ENCODE data around the gene RFX2.
"Not testable (repeated sequence)": the region's sequence is repeated elsewhere in the genome, so short reads cannot be mapped to it uniquely, and the experiment has no call there.

Gene RFX2

DNA sequence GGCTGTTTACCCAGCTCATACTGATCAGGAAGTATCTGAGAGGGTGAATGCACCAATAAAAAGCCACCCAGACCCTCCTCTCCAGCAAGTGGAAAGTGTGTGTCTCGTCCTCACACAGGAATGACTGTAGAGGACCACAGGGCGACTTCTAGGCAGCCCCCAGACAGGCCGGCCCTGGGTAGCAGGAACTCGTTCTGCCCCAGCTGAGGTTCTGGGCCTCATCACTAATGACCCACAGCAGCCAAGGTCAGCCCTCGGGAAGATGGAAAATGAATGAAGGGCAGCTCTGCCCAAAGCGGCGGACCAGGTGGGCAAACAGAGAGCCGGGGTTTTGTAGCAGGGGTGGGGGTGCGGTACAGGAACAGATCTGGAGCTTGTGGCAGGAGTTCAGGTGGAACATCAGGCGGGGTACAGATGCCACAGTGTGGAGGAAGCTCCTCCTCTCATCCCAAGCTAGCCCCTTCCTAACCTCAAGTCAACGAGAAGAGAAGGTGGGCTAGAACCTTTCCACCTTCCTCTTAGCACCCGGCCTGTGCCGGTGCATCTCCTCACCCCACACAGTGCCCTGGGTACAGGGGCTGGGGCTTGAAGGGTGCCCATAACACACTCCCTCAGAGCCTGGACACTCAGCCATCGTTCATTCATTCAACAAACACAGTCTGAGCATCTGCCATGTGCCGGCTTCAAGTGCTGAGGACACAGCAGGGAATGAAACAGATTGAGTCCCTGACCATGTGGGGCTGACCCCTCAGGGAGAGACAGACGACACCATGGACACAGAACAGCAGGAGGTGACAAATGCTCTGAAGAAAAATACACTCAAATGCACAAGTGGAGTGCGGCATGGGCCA is 36.2 kb downstream of the RFX2 start:
- no peak for DNase-seq

DNA sequence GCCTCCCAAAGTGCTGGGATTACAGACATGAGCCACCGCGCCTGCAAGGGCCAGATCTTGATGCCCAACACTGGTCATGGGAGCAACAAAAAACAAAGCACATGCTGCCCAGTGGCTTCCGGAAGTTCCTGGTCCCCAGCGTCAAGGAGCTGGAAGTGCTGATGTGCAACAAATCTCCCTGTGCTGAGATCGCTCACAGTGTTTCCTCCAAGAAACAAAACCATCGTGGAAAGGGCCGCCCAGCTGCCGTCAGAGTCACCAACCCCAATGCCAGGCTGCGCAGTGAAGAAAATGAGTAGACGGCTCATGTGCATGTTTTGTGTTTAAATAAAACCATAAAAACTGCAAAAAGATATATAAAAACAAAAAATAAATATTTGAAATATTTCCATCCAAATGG is 37.1 kb downstream of the RFX2 start:
- DNase-seq = not testable (repeated sequence)

DNA sequence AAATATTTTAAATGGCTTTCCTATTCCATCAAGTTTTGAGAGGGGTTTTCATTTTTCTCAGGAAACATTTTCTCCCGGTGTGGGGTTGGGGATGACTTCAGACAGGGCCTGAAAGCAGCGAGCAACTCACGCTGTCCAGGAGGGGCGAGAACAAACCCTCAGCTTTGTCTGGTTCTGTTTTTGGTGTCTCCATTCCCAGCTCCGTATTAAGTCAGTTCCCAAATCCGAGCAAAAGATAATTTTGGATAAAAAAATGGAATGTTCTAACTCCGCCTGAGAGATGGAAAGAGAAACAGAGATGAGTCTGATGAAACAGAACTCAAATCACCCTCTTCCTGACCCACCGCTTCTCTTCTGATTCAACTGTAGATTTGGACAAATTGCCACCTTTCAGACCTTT is 38.4 kb downstream of the RFX2 start:
- no peak for DNase-seq

DNA sequence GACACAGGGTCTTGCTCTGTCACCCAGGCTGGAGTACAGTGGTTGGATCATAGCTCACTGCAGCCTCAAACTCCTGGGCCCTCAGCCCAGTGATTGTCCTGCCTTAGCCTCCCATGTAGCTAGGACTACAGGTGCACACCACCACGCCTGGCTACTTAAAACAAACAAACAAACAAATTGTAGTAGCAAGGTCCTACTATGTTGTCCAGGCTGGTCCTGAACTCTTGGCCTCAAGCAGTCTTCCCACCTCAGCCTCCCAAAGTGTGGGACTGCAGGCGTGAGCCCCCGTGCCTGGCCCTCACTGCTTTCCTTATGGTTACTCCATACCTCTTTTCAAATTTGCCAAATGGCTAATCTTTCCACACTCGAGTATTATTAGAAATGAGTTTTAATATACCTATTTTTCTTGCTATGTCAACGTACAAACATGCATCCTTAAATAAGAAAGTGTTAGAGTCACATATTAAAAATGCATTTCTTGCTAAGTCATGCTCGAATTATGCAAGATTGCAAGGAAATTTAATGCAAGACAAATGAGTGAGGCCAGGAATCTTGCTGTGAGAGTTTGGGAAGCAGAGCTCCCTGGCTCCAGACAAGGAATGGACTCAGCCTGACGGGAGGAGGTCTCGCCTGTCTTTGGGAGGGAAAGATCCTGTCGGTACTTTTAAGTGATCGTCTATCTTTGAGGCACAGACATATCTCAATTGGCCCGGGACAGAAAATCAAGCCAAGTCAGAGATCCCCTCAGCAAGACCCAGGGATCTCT is 39.4 kb downstream of the RFX2 start:
- DNase-seq = no peak

DNA sequence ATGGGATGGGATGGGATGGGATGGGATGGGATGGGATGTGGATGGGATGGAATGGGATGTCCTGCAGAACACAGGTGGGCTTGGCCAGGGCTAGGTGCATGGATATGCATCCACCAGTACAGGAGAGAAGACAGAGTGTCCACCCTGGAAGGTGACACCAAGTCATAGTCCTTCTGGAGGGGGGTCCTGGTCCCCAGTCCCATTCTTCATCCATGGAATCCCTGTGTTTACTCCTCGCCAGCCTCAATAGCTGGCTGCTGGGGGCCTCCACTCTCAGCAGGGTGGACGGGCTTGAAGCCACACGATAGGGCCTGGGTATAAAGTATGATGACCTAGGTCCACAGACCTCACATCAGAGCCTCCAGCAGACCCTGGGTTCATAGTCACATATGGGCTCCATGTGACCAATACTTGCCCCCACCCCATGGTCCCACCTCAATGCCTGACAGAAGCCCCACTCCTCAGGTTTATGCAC is 40.1 kb downstream of the RFX2 start:
- no peak for DNase-seq

DNA sequence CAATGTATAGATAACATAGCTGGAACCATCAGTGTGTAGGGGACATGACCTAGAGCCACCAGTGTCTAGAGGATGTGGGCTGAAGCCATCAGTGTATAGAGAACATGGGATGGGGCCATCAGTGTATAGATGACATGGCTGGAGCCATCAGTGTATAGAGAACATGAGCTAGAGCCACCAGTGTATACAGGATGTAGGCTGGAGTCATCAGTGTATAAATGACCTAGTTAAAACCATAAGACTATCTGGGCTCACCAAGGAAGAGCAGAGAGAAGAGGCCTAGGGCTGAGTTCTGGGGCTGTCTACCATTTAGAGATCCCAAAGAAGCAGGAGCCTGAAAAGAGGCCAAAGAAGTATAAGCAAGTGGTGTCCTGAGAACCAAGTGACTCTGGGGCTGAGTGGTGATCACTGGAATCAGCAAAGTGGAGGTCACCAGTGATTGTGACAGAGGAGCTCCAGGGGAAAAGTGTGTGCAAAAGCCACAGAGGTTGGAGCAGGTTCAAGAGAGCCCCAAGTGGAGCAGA is 41.0 kb downstream of the RFX2 start:
- no peak for DNase-seq

DNA sequence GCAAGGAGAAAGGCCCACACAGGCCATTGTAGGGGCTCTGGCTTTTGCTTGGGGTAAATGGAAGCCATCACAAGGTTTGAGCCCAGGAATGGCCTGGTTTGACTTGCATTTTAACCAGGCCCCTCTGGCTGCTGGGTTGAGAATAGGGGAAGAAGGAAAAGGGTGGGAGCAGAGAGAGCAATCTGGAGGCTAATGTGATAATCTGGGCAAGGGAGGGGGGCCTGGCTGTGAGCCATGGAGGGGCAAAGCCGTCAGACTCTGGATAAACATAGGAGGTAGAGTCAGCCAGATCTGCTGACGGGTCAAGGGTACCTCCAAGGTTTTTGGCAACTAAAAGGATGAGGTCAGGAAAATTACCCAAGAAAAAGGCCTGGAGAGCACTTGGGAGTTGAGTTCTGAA is 41.6 kb downstream of the RFX2 start:
- no peak for DNase-seq

DNA sequence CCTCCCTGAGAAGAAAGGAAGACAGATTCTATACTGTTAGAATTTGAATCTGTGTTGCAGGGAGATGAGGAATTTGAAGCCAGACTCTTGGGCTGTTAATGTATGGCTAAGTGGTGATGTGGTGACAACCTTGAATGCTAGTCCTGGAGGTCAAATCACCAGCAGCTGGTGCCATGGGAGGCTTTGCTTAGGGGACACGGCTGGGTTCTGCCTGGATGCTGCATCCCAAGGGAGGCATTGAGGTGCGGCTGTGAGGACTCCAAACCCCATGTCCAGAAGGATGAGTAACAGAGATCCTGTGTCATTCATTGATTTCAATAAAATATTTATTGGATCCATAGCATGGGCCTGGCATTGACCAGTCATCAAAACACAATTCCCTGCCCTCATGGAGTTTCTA is 42.3 kb downstream of the RFX2 start:
- DNase-seq = no peak

DNA sequence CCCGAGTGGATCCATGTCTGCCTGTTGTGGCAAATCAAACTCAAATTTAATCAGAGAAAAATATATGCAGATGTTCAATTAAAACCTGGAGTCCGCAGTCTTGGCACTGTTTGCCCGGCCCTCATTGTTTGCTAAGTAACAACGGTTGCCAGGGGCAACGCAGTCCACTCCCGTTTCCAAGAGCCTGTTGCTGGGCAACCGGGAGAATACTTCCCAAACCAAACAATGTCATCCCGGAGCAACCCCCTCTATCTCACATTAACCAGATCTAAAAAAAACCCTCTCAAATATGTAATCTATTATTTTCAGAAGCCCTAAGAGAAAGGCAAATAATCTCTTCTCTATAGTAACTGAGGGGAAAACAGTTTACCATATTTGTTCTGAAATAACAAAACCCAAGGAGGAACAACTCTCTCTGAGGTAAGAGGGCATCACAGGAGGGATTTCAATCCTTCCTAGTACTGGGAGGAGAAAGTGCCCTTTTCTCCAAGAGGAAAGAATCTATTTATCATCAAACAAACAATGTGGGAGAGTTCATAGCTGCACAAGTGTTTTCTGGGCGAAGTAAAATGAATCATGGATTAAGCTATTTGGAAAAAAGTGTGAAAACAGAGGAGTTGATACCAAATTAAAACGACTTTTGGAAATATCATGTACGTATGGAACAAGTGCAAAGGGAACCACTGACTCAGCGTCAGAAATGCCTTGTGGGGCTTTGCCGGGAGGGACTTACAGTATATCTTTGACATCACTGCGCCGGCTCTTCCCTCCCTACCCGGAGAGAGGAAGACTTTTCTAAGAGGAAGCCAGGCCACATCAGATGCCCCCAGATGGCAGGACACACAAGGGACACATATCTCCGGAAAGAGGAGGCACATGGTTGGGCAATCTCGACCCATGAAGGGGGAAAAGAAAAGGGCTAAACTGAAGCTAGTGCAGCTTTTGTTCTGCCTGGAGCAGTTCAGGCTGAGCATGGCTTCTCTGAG is 43.3 kb downstream of the RFX2 start:
- peak; percentile 83 to 89 for DNase-seq

DNA sequence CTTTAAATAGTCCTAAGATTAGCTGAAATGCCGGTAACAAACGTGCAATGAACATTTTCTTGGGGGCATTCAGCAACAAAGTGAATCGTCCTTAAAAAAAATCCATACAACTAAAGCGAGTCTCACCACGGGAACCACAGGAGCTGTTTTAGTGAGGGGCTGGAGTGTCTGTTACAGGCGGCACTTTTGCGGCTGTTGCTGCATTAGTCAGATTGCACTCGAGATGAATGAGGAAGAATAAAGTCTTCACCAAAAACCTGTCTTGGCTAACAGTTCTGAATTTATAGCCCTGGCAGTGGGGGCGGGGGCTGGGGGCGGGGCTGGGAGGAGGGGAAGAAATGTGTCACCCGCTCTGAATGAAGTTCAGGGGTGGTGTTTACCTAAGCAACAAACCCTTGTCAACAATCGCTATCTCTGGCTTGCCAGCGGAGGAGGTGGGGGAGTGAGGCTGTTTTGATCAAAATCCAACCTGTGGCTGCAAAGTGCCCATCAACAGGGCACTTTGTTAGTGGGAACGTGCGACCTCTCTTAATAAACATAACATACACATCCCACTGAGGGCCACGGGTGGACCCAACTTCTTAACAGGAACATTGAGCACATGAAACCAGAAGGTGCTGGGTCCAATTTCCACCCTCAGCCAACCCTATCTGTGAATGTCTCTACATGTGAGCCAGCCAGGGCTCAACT is 44.5 kb downstream of the RFX2 start:
- DNase-seq = peak; percentile 86 to 91

DNA sequence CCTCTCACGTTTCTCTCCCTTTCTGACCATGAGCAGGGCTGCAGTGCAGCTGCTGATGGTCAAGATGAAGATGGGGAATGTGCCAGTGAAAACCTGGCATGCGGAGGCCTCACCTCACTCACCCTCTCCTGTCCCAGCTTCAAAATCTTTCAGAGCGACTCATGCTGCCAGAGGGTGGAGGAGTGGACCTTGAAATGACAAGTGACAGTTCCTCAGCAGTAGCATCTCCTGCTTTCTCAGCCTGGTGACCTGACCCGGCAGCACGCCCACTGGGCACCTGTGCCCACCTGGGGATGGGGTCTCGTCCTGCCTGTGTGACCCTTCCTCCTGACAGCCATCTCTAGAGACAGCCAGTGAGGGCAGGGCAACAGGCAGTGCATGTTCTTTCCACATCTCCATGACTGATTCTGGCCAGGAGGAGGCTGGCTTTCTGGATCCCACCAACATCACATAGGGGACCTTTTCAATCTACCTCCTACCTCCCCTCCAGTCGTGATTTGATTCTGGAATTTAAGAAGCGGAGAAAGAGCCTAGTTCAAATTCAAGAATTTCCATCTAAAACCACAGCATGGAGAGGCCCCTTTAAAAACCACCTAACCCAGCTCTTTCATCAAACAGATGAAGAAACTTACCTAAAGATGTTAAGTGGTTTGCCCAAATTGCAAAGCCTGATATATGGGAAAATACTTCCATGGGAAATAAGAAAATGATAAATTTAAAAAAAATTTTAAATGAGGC is 45.8 kb downstream of the RFX2 start:
- DNase-seq = no peak

DNA sequence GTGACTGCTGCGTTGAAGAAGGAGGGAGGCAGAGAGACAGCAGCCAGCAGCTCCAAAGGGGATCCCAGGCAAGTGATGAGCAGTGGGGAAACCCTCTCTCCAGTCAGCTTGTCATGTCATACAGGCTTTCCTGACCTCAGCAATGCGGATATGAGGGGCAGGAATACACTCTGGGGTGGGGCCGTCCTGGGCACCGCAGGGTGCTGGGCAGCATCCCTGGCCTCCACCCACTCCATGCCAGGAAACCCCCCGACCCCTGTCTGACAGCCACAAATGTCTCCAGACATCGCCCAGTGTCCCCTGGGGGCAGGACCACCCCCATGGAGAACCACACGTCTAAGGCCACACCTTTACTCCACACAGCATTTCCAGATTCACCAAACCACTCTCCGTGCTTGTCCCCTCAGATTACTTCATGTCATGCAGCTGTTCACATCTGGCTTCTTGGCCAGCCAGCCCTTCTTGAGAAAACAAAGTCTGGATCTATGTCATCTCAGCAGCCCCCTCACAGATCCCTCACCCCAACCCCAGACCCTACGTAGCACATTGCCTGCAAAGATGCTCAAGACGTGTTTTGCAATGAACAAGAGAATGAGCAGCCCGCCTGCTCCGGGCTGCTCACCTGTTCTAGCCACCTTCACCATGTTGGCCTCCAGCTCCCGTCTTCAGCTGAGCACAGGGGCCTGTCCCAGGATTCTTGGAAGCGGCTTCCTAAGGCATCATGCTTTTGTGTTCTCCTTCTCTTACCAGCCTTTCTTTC is 46.5 kb downstream of the RFX2 start:
- no peak for DNase-seq

DNA sequence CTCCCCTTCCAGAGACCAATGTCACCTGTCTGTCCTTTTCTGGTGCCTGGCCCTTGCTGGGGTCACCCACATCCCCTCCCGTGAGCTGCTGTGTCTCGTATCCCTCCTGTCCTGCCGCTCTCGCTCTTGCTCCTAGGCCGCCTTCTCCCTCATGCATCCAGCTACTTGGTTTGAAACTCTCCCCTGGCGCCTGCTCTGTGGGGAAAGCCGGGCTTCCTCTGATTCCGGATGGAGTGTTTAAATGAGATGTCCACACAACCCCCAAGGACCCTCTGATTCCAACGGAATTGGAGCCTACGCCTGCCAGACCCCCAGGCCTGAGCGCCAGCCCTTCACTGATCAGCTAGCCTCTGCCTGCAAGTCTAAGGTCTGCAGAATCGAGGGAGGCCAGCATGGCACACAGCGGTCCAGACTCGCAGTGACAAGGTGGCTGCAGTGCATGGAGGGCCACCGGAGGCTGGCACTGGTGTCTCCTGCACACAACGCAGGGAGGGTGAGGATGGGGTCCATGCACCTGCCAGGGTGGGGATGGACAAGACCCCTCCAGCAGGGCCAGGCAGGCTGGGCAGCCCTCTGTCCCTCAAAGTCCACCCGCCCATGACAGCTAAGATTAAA is 47.2 kb downstream of the RFX2 start:
- DNase-seq = no peak

DNA sequence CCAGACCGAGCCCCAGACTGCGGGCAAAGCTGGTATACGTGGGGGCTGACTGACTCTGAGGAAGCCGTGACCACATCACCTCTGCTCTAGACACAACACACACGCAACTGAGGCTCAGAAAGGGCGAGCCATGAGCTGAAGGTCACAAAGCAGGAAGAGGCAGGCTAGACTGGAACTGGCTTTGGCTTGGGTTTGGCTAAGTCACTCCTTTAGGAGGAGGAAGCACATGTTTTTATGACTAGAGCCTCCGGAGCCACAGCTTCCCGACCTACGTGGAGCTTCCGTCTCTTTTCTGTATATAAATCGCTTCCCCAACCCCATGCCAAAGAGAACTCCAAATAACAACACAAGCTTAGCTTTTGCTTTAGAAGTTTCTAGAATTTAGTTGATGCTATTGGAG is 48.0 kb downstream of the RFX2 start:
- DNase-seq = peak; percentile 98

DNA sequence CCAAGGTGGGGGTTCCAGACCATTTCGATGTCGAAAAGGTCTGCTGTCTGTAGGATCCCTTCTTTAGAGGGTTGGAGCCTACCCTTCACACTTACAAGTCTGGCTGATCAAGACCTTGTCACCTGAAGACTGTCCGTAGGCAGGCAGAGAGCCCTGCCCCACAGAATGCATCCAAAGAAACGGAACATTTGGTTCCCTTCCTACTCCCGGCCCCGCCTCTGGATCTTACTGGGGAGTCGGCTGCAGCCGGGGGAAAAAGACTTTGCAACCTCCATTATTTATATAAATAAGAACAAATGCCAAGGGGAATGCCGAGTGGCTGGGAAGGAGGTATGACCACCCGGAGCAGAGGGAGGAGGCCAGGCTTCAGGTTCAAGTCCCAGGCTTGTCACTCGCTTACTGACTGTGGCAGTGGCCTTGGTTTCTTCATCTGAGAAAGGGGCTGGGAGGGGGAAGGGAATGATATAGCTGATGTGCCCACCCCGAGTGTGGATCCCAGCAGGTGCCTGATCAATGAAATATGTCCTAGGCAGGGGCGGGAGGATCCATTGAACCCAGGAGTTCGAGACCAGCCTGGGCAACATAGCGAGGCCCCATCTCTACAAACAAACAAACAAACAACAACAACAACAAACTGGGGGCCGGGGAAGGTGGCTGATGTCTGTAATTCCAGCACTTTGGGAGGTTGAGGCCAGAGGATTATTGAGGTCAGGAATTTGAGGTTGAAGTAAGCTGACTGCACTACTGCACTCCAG is 48.7 kb downstream of the RFX2 start:
- no peak for DNase-seq

DNA sequence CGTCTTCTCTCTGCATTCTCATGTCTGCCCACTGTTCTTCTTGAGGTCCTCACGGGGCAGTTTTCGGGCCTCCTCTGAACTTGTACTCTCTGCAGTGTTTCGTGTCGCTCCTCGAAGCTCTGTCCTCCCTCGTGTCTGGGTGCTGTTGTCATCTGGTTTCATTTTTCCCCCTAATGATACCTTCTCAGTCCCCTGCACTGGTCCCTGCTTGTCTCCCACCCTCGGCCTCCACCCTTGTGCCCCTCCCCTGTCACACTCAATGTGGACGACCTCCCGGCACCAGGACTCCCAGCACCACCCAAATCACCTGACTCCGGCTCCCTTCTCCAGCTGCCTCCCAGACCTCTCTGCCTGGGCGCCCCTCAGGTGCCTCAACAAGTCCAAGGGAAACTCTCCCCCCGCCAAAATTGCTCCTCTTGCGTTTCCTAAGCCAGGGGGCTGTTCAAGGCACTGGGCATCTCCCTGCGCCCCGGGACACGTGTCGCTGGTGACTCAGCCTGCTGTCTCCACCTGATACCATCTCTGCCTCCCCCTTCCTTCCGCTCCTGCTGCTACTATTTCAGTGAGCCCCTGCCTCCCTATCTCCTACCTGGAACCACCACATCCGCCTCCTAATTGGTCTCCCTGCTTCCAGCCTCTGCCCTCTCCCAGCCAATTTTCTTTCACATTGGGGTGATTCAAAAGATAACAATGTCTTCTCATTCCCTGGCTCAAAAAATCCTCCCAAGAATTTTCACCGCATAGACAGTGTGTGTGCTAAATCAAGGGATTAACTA is 49.5 kb downstream of the RFX2 start:
- peak; percentile 30 to 37 for DNase-seq

DNA sequence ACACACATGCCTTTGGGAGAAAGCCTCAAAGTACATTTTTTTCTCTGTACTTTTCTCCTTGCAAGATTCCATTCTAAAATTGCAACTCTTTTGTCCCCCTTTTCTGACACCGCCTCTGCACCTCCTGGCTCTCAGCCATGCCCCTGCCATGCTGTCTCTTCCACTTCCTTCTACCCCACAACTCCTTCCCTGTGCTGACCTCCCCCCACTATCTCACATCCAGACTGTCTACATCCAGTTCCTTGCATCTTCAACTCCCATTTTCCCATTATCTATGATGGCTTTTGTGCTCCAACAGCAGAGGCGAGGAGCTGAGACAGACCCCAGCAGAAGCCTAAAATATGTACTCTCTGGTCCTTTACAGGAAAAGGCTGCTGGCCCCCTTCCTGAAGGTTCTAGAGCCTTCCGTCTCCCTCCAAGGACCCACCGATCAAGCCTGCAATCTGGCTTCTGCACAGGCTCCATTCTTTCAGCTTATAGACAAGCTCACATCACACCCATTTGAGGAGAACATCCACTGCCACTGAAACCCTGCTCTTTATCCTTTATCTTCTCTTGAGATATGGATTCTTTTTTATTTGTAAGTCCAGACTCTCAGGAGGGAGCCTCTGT is 50.2 kb downstream of the RFX2 start:
- peak in 1 of 2 experiments; percentile 36 for DNase-seq

DNA sequence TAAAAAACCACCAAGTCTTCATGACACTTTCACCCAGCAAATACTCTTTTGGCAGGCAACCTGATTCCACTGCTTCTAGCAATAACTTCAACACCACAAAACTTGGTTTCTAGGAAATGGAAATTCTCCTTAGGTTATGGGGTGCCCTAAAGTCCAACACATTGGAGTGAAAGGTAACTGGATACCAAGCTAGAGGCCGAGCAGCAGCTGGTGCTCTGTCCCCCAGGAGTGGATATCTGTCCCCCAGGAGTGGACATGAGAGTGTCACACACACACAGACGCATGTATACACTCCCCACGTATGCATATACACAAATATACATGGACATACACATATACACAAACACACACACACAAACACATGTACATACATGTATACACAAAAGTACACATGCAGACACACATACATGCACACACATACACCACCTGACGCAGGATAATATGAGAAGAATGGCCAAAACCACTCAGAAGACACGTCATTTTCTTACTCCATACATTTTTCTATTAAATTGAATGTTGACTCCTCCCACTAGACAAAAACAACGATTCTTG is 50.8 kb downstream of the RFX2 start:
- no peak for DNase-seq

All from Kasumi-1 (cell line).